ENCODE measurements around the gene RHO. TPM values are rescaled to one million over a fixed set of nuclear protein-coding genes. Genes with fewer than 3 reads are reported as not detected.
"Not testable (repeated sequence)": the region's sequence is repeated elsewhere in the genome, so short reads cannot be mapped to it uniquely, and the experiment has no call there.

The RHO gene
- not detected for total RNA-seq

GRCh38 chr3:129528589-129529100, at the start of gene RHO:
TSS of gene RHO (plus strand) at chr3:129528639. CDS start at chr3:129528734, 95 bp downstream.
- DNase-seq (ENCODE audit: low spot score) = no peak

GRCh38 chr3:129481225-129481765, 47.1 kb upstream of the RHO start:
- not testable (repeated sequence) for DNase-seq (ENCODE audit: low spot score)

- no peak for DNase-seq (ENCODE audit: low spot score)
These were observed 46.6 kb upstream of the RHO start for GRCh38 chr3:129481766-129482332.

GRCh38 chr3:129482721-129483120, 45.7 kb upstream of the RHO start:
- DNase-seq (ENCODE audit: low spot score) = no peak

- no peak for DNase-seq (ENCODE audit: low spot score)
These were observed 44.6 kb upstream of the RHO start for GRCh38 chr3:129483870-129484269.

GRCh38 chr3:129485146-129485545, 43.3 kb upstream of the RHO start:
- not testable (repeated sequence) for DNase-seq (ENCODE audit: low spot score)

- peak; percentile 82 for DNase-seq (ENCODE audit: low spot score)
These were observed 42.4 kb upstream of the RHO start for GRCh38 chr3:129485721-129486663.

- DNase-seq (ENCODE audit: low spot score) = no peak
These were observed 41.8 kb upstream of the RHO start for GRCh38 chr3:129486664-129487035.

- no peak for DNase-seq (ENCODE audit: low spot score)
These were observed 41.1 kb upstream of the RHO start for GRCh38 chr3:129487183-129487867.

- not testable (repeated sequence) for DNase-seq (ENCODE audit: low spot score)
These were observed 40.5 kb upstream of the RHO start for GRCh38 chr3:129487868-129488335.

- not testable (repeated sequence) for DNase-seq (ENCODE audit: low spot score)
These were observed 39.2 kb upstream of the RHO start for GRCh38 chr3:129489258-129489657.

GRCh38 chr3:129490273-129490675, 38.2 kb upstream of the RHO start:
- DNase-seq (ENCODE audit: low spot score) = peak; percentile 86

GRCh38 chr3:129491077-129491476, 37.4 kb upstream of the RHO start:
- not testable (repeated sequence) for DNase-seq (ENCODE audit: low spot score)

GRCh38 chr3:129491794-129492193, 36.6 kb upstream of the RHO start:
- DNase-seq (ENCODE audit: low spot score) = no peak

- DNase-seq (ENCODE audit: low spot score) = no peak
These were observed 35.7 kb upstream of the RHO start for GRCh38 chr3:129492691-129493090.

GRCh38 chr3:129493206-129493605, 35.2 kb upstream of the RHO start:
- no peak for DNase-seq (ENCODE audit: low spot score)

GRCh38 chr3:129494499-129494898, 33.9 kb upstream of the RHO start:
- DNase-seq (ENCODE audit: low spot score) = not testable (repeated sequence)

- not testable (repeated sequence) for DNase-seq (ENCODE audit: low spot score)
These were observed 33.3 kb upstream of the RHO start for GRCh38 chr3:129495006-129495639.

- DNase-seq (ENCODE audit: low spot score) = not testable (repeated sequence)
These were observed 30.6 kb upstream of the RHO start for GRCh38 chr3:129497876-129498275.

GRCh38 chr3:129498603-129499488, 29.6 kb upstream of the RHO start:
- not testable (repeated sequence) for DNase-seq (ENCODE audit: low spot score)

Data from mucosa of gallbladder (tissue), 1 donor.